Mammary microvascular endothelial cell (primary cell): ENCODE measurements around the gene RLBP1. TPM values are rescaled to one million over a fixed set of nuclear protein-coding genes. Genes with fewer than 3 reads are reported as not detected.

Experiments
- total RNA-seq: library from RNA; depleted of rRNA; stranded (reverse); fragments of >200 nt; gene quantifications from 2 replicates; pipeline ENCODE4 v1.2.3, GENCODE V29; 2015

RLBP1 gene
- not detected in 2 replicates for total RNA-seq

DNA sequence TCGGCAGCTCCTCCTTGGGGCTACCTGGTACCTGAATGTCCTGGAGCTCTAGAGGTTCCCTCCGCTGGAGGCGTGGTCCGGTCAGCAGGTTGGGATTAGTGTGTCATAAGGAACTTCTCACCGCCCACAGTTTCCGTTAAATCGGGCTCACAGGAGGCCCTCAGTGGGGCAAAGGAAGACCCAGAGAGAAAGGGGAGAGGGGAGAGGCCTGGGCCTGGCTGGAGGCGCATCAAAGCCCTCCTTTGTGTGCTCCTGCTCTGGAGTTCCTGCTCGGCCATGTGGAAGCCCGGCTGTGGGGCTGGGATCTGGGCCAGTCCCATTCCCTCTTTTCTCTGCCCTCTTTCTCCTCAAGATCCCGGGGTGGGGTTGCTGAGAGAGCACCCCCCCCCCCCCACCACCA lies at the start of gene RLBP1:
RLBP1 (minus strand) TSS at position 37 of the 400 bp plus-strand sequence. CDS start 2,604 bp downstream, outside the sequence.

DNA sequence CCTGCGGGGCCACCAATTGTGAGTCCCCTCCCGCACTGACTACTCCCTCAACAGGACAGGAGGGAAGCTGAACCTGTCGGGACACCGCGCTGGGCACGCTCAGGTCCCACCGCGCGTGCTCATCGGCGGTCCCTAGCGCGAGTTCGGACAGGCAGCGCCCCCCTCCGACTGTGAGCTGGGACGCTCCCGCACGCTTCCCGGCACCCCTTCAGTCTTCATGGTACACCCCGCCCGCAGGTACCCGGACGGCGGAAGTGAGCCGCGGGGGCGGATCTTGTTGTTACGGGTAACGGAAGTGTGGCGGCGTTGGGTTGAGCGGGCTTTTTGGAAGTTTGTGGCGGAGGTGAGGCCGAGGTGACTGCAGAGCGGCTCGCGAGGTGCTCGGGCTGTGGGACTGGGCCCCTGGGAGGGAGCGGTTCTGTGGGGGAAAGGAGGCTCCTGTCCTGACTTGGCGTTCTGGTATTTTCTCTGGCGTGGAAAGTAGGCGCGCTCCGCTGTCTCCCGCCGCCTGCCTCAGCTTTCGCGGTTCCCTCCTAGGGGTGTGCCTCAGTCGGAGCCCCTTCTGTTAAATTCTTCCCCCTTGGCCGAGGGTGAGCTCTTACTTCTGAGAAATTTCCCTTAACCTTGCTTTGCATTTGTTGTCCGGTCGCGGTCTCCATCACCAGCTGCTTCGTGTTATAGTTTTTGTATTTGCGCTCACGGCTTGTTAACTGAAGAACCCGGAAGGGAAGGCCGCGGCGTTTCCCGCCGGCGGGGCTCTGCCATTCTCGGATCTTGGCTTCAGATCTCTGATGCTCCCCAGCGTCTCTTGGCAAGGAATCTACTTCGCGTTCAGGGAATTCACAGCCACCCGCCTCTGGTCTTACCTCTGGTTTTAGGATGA lies 22.6 kb upstream of the RLBP1 start, which contains the start of gene FANCI:
FANCI (plus strand) TSS at position 289 of the 883 bp plus-strand sequence. CDS start 3,669 bp downstream, outside the sequence.

Other genes with a start within 250 kb of the RLBP1 start
- gene ABHD2, start 133.1 kb downstream of the RLBP1 start, total RNA-seq, result 31.6 and 40.5 TPM in 2 replicates
- 33.8 and 37.7 TPM in 2 replicates for gene FANCI, start 22.4 kb upstream of the RLBP1 start, total RNA-seq
- gene POLG, start 113.2 kb upstream of the RLBP1 start, total RNA-seq, result 63.2 and 69.7 TPM in 2 replicates